ENCODE measurements around the gene WDCP. TPM values are rescaled to one million over a fixed set of nuclear protein-coding genes. Genes with fewer than 3 reads are reported as not detected.

The WDCP gene
- total and polyA plus RNA-seq, 2 donors (not counting 3 experiments of a cell fraction or from before 2014, with no cell fraction given) = 9.6 to 15.4 TPM

DNA sequence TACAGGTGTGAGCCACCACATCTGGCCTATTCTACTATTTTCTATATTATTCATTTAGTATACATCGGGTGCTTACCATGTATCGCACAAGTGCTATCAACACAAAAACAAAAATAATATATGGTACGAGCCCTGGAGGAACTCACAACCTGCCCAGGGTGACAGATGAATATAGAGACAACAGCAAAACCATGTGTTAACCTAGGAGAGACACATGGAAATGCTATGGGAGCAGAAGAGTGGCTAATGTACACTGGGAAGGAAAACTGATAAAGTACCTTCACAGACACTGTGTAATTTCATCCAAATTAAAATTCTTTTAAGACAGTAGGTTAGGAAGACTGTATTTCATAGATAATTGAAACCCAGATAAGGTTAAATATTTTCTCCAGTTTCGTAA is 25.1 kb upstream of the WDCP start:
- no peaks in the 10 kb centered on the region for H3K9me1 ChIP-seq (replicated peaks; ENCODE audit: control insufficient read depth, extremely low read depth, insufficient read depth, low read length)
- TF ChIP-seq FOS (IDR thresholded peaks at IDR 0.05; ENCODE audit: borderline replicate concordance, insufficient read depth, low read length) (no peak), EZH2 (IDR thresholded peaks at IDR 0.05; ENCODE audit: borderline replicate concordance, low read depth, low read length, severe bottlenecking) (no peak), GATA2 (IDR thresholded peaks at IDR 0.05; ENCODE audit: insufficient read depth, insufficient read length, low read depth, low read length) (no peak), POLR2A (IDR thresholded peaks at IDR 0.05; ENCODE audit: low read depth, low read length) (no peak), MYC (IDR thresholded peaks at IDR 0.05; ENCODE audit: low read depth, low read length) (no peak), JUN (IDR thresholded peaks at IDR 0.05; ENCODE audit: borderline replicate concordance, insufficient read depth, insufficient read length, low read depth) (no peak), POLR2AphosphoS5 (IDR thresholded peaks at IDR 0.05; ENCODE audit: insufficient read depth, low read depth, low read length) (no peak)
- TF ChIP-seq, protein P1, sequence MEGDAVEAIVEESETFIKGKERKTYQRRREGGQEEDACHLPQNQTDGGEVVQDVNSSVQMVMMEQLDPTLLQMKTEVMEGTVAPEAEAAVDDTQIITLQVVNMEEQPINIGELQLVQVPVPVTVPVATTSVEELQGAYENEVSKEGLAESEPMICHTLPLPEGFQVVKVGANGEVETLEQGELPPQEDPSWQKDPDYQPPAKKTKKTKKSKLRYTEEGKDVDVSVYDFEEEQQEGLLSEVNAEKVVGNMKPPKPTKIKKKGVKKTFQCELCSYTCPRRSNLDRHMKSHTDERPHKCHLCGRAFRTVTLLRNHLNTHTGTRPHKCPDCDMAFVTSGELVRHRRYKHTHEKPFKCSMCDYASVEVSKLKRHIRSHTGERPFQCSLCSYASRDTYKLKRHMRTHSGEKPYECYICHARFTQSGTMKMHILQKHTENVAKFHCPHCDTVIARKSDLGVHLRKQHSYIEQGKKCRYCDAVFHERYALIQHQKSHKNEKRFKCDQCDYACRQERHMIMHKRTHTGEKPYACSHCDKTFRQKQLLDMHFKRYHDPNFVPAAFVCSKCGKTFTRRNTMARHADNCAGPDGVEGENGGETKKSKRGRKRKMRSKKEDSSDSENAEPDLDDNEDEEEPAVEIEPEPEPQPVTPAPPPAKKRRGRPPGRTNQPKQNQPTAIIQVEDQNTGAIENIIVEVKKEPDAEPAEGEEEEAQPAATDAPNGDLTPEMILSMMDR (IDR thresholded peaks at IDR 0.05; ENCODE audit: extremely low read depth in 1 of 2, insufficient read depth in 1 of 2, low read depth in 1 of 2, low read length in 2 of 2) = no peak
- TF ChIP-seq, protein P2, sequence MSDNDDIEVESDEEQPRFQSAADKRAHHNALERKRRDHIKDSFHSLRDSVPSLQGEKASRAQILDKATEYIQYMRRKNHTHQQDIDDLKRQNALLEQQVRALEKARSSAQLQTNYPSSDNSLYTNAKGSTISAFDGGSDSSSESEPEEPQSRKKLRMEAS (IDR thresholded peaks at IDR 0.05; ENCODE audit: insufficient read depth, insufficient read length) = no peak
- H3K79me2 ChIP-seq (ENCODE audit: control insufficient read depth, insufficient read depth, low read length) = peaks cover 37% of the 10 kb centered on the region
- no peak for FAIRE-seq
- no peak overlapping the region for H3K9ac ChIP-seq (replicated peaks; ENCODE audit: extremely low read depth, insufficient read depth, low read length)
- no peak for DNase-seq (ENCODE audit: low read depth, low spot score)
- H3K27me3 ChIP-seq (ENCODE audit: control insufficient read depth in 2 of 2, insufficient read depth in 2 of 2, low read length in 2 of 2) = no peaks in the 10 kb centered on the region
- BruUV-seq (replicated peaks) = no TSS peak
- H2AFZ ChIP-seq (ENCODE audit: low read depth, low read length) = no peak overlapping the region
- no peak overlapping the region for H3K4me2 ChIP-seq (ENCODE audit: insufficient read depth, low read length)
- H4K20me1 ChIP-seq (replicated peaks; ENCODE audit: control insufficient read depth, extremely low read depth, insufficient read depth, low read length) = no peaks in the 10 kb centered on the region
- POLR2A ChIA-PET = no interaction called here
- H3K4me3 ChIP-seq (replicated peaks in 1 of 3; ENCODE audit: insufficient read depth in 1 of 3, low read depth in 1 of 3, low read length in 3 of 3) = no peak overlapping the region
- peaks cover 6 to 11% of the 10 kb centered on the region in 2 experiments for H3K36me3 ChIP-seq (ENCODE audit: control insufficient read depth in 2 of 2, extremely low read depth in 1 of 2, insufficient read depth in 2 of 2, low read length in 2 of 2)
- dilution Hi-C loops (cut with MboI; ENCODE audit: extremely low pct_ligation_motif_present, low sequenced_read_pairs) = no loop called here
- CTCF ChIA-PET = interaction anchor here (1.2 to 2.2 kb wide), 3 partner anchors 12 to 145 kb away, joined by 3 to 9 read pairs (median 6); partner anchors contain the start of genes ATAD2B, TP53I3 and WDCP
- H3K9me3 ChIP-seq (replicated peaks; ENCODE audit: control insufficient read depth, insufficient read depth, low read length) = no peaks in the 10 kb centered on the region
- intact Hi-C loops (cut with micrococcal nuclease) = no loop called here
- H3K4me1 ChIP-seq (ENCODE audit: control insufficient read depth, extremely low read depth, insufficient read depth, low read length) = peaks cover 7% of the 10 kb centered on the region
- H3K27ac ChIP-seq (ENCODE audit: insufficient read depth, low read depth, low read length) = no peak overlapping the region
